GM19468 (cell line): Measurements from ENCODE around the gene PIGQ.

Experiments used
- ATAC-seq: cut with Tn5 transposase; IDR thresholded peaks from one replicate; pipeline ENCODE4 v1.9.1; 2021; ENCODE audit warnings: mild to moderate bottlenecking, moderate library complexity, moderate number of reproducible peaks; ENCODE audit not compliant: unreplicated experiment; ENCODE audit errors: extremely low read depth

The PIGQ gene

GRCh38 chr16:566475-567372 is 3.0 kb upstream of the PIGQ start, which contains the start of gene NHLRC4:
TSS of gene NHLRC4 (plus strand) at chr16:567005. CDS start at chr16:568048, 1,043 bp downstream.
- ATAC-seq: no peak

GRCh38 chr16:567373-568256 is 2.2 kb upstream of the PIGQ start:
- ATAC-seq: no peak

DNA sequence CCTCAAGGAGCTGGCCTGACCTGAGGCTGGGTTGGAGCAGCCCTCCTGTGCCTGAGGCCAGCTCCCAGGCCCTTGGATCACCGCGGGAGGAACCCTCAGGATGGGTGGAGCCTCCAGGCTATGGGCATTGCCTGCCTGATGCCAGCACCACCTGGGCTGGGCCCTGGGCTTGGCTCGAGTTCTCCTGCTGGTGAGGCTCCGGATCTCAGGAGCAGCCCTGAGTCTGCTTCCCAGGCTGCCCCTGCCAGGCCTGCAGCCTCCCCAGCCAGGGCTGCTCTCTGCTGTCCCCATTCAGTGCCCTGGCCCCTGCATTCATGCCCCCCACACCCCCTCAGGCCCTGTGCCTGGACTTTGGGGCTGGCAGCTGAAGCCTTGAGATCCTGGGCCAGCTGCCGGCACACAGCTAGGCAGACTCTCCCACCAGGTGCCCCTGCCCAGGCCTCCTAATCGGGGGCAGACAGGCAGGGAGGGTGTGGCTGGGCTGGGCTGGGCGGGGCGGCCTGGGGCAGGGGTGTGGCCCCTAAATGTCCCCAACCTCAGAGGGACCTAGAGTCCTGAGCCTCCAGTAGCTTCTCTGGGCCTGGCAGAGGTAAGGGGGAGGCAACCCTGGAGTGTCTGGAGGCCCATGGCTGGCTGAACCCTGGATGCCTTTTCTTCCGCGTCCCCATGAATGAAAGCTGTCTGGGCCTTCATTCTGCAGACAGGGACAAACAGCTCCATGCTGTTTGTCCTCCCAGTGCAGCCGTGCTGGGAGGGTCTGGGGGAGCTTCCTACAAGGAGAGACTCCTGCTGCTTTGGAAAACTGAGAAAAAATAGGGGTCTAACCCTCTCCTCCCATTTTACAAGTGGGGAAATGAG is 1.1 kb upstream of the PIGQ start:
- no peak for ATAC-seq

DNA sequence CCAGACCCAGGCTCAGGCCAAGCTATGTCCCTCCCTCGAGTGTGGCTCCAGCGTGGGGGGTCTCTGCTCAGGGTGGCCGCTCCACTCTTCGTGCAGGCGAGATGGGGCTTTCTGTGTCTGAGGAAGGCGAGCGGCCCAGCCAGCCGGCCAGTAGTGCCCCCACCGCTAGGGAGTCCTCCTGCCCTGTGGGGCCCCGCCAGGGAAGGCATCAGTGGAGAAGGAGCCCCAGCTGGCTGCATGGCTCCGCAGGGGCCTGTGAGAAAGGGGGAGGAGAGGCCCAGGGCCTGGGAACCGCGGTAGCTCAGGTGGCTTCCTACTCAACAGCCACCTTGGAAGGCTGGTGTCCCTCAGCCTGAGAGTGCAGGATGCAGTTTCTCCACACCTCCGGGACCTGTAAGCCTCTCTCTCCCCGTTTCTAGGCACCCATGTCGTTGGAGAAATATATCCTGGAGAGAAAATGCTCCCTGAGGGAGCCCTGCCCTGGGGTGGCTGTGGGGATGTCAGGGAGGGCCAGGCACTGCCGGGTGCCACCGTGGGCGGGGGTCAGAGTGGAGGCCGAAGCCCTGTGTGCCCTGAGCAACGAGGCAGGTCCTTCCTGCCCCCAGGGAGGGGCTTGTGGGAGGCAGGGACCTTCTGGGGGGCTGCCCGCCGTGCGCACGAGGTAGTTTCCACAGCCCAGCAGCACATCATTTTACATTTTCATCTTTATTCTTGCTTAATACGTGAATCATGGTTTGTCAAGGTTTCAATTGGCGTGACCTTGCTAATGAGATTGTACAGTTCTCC is 3.3 kb downstream of the PIGQ start:
- no peak for ATAC-seq

DNA sequence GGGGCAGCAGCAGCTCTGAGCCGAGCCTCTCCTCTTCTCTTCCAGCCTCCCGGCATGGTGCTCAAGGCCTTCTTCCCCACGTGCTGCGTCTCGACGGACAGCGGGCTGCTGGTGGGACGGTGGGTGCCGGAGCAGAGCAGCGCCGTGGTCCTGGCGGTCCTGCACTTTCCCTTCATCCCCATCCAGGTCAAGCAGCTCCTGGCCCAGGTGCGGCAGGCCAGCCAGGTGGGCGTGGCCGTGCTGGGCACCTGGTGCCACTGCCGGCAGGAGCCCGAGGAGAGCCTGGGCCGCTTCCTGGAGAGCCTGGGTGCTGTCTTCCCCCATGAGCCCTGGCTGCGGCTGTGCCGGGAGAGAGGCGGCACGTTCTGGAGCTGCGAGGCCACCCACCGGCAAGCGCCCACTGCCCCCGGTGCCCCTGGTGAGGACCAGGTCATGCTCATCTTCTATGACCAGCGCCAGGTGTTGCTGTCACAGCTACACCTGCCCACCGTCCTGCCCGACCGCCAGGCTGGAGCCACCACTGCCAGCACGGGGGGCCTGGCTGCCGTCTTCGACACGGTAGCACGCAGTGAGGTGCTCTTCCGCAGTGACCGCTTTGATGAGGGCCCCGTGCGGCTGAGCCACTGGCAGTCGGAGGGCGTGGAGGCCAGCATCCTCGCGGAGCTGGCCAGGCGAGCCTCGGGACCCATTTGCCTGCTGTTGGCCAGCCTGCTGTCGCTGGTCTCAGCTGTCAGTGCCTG is 4.4 kb downstream of the PIGQ start:
- no peak for ATAC-seq

GRCh38 chr16:575354-576196 is 5.8 kb downstream of the PIGQ start:
- no peak for ATAC-seq

- ATAC-seq: no peak
These were observed 6.5 kb downstream of the PIGQ start for GRCh38 chr16:576197-576822.

DNA sequence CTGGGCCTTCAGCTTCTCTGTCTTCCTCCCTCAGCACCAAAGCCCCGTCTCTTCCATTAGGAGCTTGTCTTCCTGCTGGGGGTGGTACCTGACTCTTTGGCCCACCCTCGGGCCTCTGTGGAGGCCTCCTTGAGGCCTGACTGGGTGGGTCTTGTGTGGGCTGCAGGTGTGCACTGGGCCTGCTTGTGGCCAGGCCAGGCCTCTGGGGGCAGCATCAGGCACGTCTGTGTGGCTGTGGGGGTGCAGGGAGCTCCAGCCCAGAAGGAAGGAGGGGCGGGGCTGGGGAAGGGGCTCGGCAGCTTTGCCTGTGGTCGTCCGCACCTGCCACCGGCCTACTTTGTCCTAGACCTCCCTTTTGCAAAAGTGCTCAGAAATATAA is 7.0 kb downstream of the PIGQ start:
- ATAC-seq: no peak

DNA sequence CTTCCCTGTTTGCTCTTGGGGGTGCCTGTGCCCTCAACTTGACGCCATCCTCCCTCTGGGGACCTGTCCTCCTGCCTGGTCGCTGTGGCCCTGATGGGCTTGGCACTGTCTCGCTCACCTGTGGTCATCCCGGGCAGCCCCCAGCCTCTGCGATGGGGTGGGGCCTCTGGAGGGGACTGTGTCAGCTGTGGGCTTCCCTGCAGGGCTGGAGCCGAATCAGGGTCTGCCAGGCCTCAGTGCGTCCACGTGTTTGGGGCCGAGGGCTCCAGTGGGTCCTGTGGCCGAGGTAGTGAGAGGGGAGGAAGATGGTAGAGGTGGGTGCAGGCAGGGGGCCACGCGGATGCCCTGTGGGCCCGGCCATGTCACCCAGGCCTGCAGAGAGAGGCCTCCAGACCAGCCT is 8.0 kb downstream of the PIGQ start:
- no peak for ATAC-seq

DNA sequence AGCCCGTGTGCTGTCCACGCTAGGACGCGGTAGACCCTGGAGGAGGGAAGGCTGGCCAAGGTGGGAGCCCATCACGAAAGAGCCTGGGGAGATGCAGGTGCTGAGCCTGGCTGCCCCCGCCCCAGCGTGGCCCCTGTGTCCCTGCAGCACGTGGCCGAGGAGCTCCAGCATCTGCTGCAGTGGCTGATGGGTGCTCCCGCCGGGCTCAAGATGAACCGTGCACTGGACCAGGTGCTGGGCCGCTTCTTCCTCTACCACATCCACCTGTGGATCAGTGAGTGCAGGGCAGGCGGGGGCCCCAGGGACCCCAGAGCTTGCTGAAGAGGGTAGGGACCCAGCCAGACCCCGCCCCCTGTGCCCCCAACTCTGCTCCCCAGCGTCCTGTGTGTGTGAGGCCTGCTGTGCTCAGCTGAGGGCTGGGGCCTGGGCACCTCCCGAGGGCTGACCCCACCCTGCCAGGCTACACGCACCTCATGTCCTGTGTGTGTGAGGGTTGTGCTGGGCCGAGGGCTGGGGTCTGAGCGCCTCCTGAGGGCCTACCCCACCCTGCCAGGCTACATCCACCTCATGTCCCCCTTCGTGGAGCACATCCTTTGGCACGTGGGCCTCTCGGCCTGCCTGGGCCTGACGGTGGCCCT is 8.6 kb downstream of the PIGQ start:
- ATAC-seq: no peak

- ATAC-seq: no peak
These were observed 9.2 kb downstream of the PIGQ start for GRCh38 chr16:578870-579405.

DNA sequence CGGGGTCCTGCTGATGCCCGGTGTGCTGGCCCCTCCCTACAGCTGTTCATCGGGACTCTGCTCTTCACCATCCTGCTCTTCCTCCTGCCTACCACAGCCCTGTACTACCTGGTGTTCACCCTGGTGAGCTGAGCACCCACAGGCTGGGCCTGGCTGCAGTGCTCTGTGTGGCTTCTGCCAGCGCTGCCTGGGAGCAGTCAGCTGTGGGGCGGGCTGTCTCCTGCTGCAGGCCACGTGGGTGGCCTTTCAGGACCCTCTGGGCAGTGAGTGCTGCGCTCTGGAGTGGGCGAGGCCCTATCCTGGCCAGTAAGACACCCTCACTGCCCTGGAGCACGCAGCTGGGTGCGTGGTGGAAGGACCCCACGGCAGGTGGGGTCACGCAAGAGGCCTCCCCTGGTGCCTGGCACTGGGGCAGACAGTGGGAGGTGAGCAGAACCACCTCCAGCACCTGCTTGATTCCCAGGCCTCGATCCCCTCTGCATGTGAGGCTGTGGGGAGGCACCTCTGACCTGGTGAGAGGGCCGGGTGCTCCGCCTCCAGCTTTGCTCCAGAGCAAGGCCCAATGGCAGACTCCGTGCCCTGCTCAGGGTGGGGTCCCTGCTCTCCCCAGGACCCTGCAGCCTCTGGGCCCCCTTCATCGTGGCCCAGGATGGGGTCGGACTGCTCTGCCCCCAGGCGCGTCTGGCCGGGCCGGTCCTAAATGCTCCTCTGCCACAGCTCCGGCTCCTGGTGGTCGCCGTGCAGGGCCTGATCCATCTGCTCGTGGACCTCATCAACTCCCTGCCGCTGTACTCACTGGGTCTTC is 10.6 kb downstream of the PIGQ start:
- no peak for ATAC-seq

GRCh38 chr16:580946-581498 is 11.3 kb downstream of the PIGQ start:
- ATAC-seq: no peak

GRCh38 chr16:582218-582613 is 12.4 kb downstream of the PIGQ start:
- no peak for ATAC-seq

DNA sequence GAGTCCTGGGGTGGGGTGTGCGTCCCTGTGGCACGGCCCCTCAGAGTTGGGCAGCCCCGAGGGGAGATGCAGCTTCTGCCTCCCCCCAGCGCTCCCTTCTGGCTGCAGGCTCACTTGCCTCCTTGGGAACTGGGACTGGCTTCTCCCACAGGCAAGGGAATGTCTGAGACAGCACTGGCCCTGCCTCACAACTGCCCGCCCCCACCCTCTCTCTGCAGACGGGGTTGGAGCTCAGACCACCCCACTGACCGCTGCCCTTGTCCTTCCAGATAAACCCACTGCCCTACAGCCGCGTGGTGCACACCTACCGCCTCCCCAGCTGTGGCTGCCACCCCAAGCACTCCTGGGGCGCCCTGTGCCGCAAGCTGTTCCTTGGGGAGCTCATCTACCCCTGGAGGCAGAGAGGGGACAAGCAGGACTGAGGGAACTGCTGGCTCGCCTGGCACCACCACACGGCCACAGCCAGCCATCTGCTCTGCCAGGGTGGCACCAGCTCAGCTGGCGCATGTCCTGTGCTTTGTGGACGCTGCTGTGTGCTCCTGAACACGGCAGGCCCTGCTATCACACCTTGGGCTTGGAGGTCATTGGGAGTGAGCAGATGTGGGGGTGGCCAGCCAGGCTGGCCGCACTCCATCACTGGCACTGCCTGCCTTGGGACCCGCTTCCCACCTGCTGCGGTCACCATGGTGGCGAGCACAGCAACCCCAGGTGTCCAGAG is 13.0 kb downstream of the PIGQ start:
- no peak for ATAC-seq
